Stomach smooth muscle (tissue), 2 donors: ENCODE data around the gene ADORA2A.
"Not testable (repeated sequence)": the region's sequence is repeated elsewhere in the genome, so short reads cannot be mapped to it uniquely, and the experiment has no call there.

ENCODE experiments used
- H3K27ac ChIP-seq: one replicate; pipeline ENCODE4 v1.7.0; 2013; ENCODE audit warnings: mild to moderate bottlenecking, low read length, inconsistent platforms
- H3K27me3 ChIP-seq, 2 donors: one replicate each; pipeline ENCODE4 v1.7.0; 2013; ENCODE audit warnings: low read length in 2 of 2; ENCODE audit not compliant: insufficient read depth in 2 of 2, control insufficient read depth in 1 of 2
- H3K36me3 ChIP-seq, 2 donors: one replicate each; pipeline ENCODE4 v1.7.0; 2013; ENCODE audit warnings: low read length in 2 of 2; ENCODE audit not compliant: control insufficient read depth in 2 of 2, insufficient read depth in 2 of 2
- H3K4me1 ChIP-seq: one replicate; pipeline ENCODE4 v1.7.0; 2013; ENCODE audit warnings: low read length; ENCODE audit not compliant: control insufficient read depth, insufficient read depth
- H3K4me3 ChIP-seq, 2 donors: one replicate each; pipeline ENCODE4 v1.7.0; 2013; ENCODE audit warnings: low read length in 2 of 2
- H3K9ac ChIP-seq, 2 donors: one replicate each; pipeline ENCODE4 v1.7.0; 2013; ENCODE audit warnings: low read length in 2 of 2, mild to moderate bottlenecking in 1 of 2
- H3K9me3 ChIP-seq, 2 donors: one replicate each; pipeline ENCODE4 v1.7.0; 2013; ENCODE audit warnings: low read length in 2 of 2; ENCODE audit not compliant: control insufficient read depth in 2 of 2
- donor health status: healthy.
- donor health status: Pancreatic carcinoma.

Gene ADORA2A

GRCh38 chr22:24474221-24474620 lies 46.8 kb downstream of the ADORA2A start:
- no peak overlapping the region for H3K4me3 ChIP-seq
- H3K9me3 ChIP-seq, result no peaks in the 10 kb centered on the region
- no peak overlapping the region for H3K9ac ChIP-seq
- no peaks in the 10 kb centered on the region for H3K36me3 ChIP-seq
- no peaks in the 10 kb centered on the region for H3K27me3 ChIP-seq
- peaks cover 6% of the 10 kb centered on the region for H3K4me1 ChIP-seq
- H3K27ac ChIP-seq, result no peak overlapping the region

GRCh38 chr22:24474649-24475255 lies 47.4 kb downstream of the ADORA2A start:
- Histone ChIP-seq H3K4me3 (no peak overlapping the region), H3K4me1 (peaks cover 6% of the 10 kb centered on the region), H3K27ac (no peak overlapping the region), H3K36me3 (no peaks in the 10 kb centered on the region), H3K9me3 (no peaks in the 10 kb centered on the region), H3K9ac (no peak overlapping the region), H3K27me3 (no peaks in the 10 kb centered on the region)

- Histone ChIP-seq H3K27ac (no peak overlapping the region), H3K9me3 (no peaks in the 10 kb centered on the region), H3K4me1 (no peaks in the 10 kb centered on the region), H3K36me3 (no peaks in the 10 kb centered on the region), H3K4me3 (no peak overlapping the region), H3K9ac (no peak overlapping the region), H3K27me3 (no peaks in the 10 kb centered on the region)
These were observed 54.2 kb downstream of the ADORA2A start for GRCh38 chr22:24481641-24482040.

GRCh38 chr22:24482575-24482974 lies 55.2 kb downstream of the ADORA2A start:
- H3K4me1 ChIP-seq, result no peaks in the 10 kb centered on the region

GRCh38 chr22:24482998-24483397 lies 55.6 kb downstream of the ADORA2A start:
- Histone ChIP-seq H3K9me3 (no peaks in the 10 kb centered on the region), H3K4me3 (no peak overlapping the region), H3K36me3 (no peaks in the 10 kb centered on the region), H3K27ac (no peak overlapping the region), H3K4me1 (no peaks in the 10 kb centered on the region), H3K27me3 (peaks cover 0 to 2% of the 10 kb centered on the region in 2 donors), H3K9ac (no peak overlapping the region)

More at GRCh38 chr22:24482575-24482974, 55.2 kb downstream of the ADORA2A start:
- Histone ChIP-seq H3K27ac (no peak overlapping the region), H3K9me3 (no peaks in the 10 kb centered on the region), H3K9ac (no peak overlapping the region), H3K36me3 (no peaks in the 10 kb centered on the region), H3K4me3 (no peak overlapping the region), H3K27me3 (peaks cover 0 to 2% of the 10 kb centered on the region in 2 donors)

GRCh38 chr22:24483976-24484545 lies 56.7 kb downstream of the ADORA2A start:
- H3K4me3 ChIP-seq, result no peak overlapping the region
- no peaks in the 10 kb centered on the region for H3K36me3 ChIP-seq
- no peak overlapping the region for H3K27ac ChIP-seq
- H3K27me3 ChIP-seq, result peaks cover 0 to 2% of the 10 kb centered on the region in 2 donors
- H3K9me3 ChIP-seq, result no peaks in the 10 kb centered on the region
- no peaks in the 10 kb centered on the region for H3K4me1 ChIP-seq
- H3K9ac ChIP-seq, result no peak overlapping the region

GRCh38 chr22:24485170-24485569 lies 57.8 kb downstream of the ADORA2A start:
- Histone ChIP-seq H3K9me3 (no peaks in the 10 kb centered on the region), H3K9ac (no peak overlapping the region), H3K4me1 (no peaks in the 10 kb centered on the region), H3K36me3 (no peaks in the 10 kb centered on the region), H3K27ac (no peak overlapping the region), H3K27me3 (peaks cover 0 to 2% of the 10 kb centered on the region in 2 donors), H3K4me3 (no peak overlapping the region)

GRCh38 chr22:24485608-24486007 lies 58.2 kb downstream of the ADORA2A start:
- H3K9ac ChIP-seq, result no peak overlapping the region
- peaks cover 0 to 2% of the 10 kb centered on the region in 2 donors for H3K27me3 ChIP-seq
- no peak overlapping the region for H3K27ac ChIP-seq
- H3K9me3 ChIP-seq, result no peaks in the 10 kb centered on the region
- no peaks in the 10 kb centered on the region for H3K36me3 ChIP-seq
- no peak overlapping the region for H3K4me3 ChIP-seq
- H3K4me1 ChIP-seq, result no peaks in the 10 kb centered on the region

GRCh38 chr22:24486501-24486921 lies 59.1 kb downstream of the ADORA2A start:
- Histone ChIP-seq H3K9ac (no peak overlapping the region), H3K36me3 (no peaks in the 10 kb centered on the region), H3K9me3 (no peaks in the 10 kb centered on the region), H3K4me3 (no peak overlapping the region), H3K27me3 (peaks cover 0 to 2% of the 10 kb centered on the region in 2 donors), H3K27ac (no peak overlapping the region), H3K4me1 (no peaks in the 10 kb centered on the region)

- Histone ChIP-seq H3K9me3 (no peaks in the 10 kb centered on the region), H3K27me3 (peaks cover 2 to 5% of the 10 kb centered on the region in 2 donors), H3K36me3 (no peaks in the 10 kb centered on the region), H3K4me3 (no peak overlapping the region), H3K9ac (no peak overlapping the region), H3K27ac (no peak overlapping the region), H3K4me1 (no peaks in the 10 kb centered on the region)
These were observed 61.6 kb downstream of the ADORA2A start for GRCh38 chr22:24489011-24489410.

GRCh38 chr22:24489434-24489833 lies 62.0 kb downstream of the ADORA2A start:
- H3K4me1 ChIP-seq, H3K9me3 ChIP-seq, H3K27ac ChIP-seq: not testable (repeated sequence)

More at GRCh38 chr22:24489434-24489833, 62.0 kb downstream of the ADORA2A start:
- H3K4me3 ChIP-seq, H3K27me3 ChIP-seq, H3K36me3 ChIP-seq, H3K9ac ChIP-seq: not testable (repeated sequence)
